22Rv1 (cell line): Measurements from ENCODE around the gene WDR81.

Source experiments
- CTCF ChIP-seq: fragments of 450-650 bp; IDR thresholded peaks from 2 replicates; pipeline ENCODE4 v1.5.1; 2017; ENCODE audit warnings: mild to moderate bottlenecking
- ZFX ChIP-seq: fragments of 450-650 bp; IDR thresholded peaks from 2 replicates; pipeline ENCODE4 v1.6.1; 2017; ENCODE audit warnings: antibody characterized with exemption, borderline replicate concordance

GRCh38 chr17:1743088-1743439 is 18.6 kb downstream of the WDR81 start:
- TF ChIP-seq CTCF: no peak
- no peak for TF ChIP-seq ZFX
